ENCODE results near the gene CEP295NL.
"Not testable (repeated sequence)": the region's sequence is repeated elsewhere in the genome, so short reads cannot be mapped to it uniquely, and the experiment has no call there.

CEP295NL gene

GRCh38 chr17:78905541-78905940 is 2.5 kb upstream of the CEP295NL start:
- no peak for DNase-seq (ENCODE audit: low read depth in 1 of 2, low spot score in 1 of 2)

- DNase-seq (ENCODE audit: low read depth in 1 of 2, low spot score in 1 of 2): no peak
Observed at GRCh38 chr17:78905116-78905515, 2.1 kb upstream of the CEP295NL start.

GRCh38 chr17:78904371-78904770 is 1.4 kb upstream of the CEP295NL start:
- no peak for DNase-seq (ENCODE audit: low read depth in 1 of 2, low spot score in 1 of 2)

GRCh38 chr17:78902231-78902630 is 770 bp downstream of the CEP295NL start:
- DNase-seq (ENCODE audit: low read depth in 1 of 2, low spot score in 1 of 2): not testable (repeated sequence)

- DNase-seq (ENCODE audit: low read depth in 1 of 2, low spot score in 1 of 2): no peak
Observed at GRCh38 chr17:78901806-78902205, 1.2 kb downstream of the CEP295NL start.

- no peak for DNase-seq (ENCODE audit: low read depth in 1 of 2, low spot score in 1 of 2)
Observed at GRCh38 chr17:78900816-78901215, 2.2 kb downstream of the CEP295NL start.

GRCh38 chr17:78899361-78900260 is 3.4 kb downstream of the CEP295NL start:
- DNase-seq (ENCODE audit: low read depth in 1 of 2, low spot score in 1 of 2): no peak

- DNase-seq (ENCODE audit: low read depth in 1 of 2, low spot score in 1 of 2): no peak
Observed at GRCh38 chr17:78898947-78899346, 4.1 kb downstream of the CEP295NL start.

GRCh38 chr17:78898075-78898836 is 4.7 kb downstream of the CEP295NL start:
- DNase-seq (ENCODE audit: low read depth in 1 of 2, low spot score in 1 of 2): no peak

- no peak for DNase-seq (ENCODE audit: low read depth in 1 of 2, low spot score in 1 of 2)
Observed at GRCh38 chr17:78897664-78898047, 5.3 kb downstream of the CEP295NL start.

GRCh38 chr17:78896834-78897663 is 6.0 kb downstream of the CEP295NL start:
- DNase-seq (ENCODE audit: low read depth in 1 of 2, low spot score in 1 of 2): no peak

- DNase-seq (ENCODE audit: low read depth in 1 of 2, low spot score in 1 of 2): no peak
Observed at GRCh38 chr17:78896091-78896833, 6.7 kb downstream of the CEP295NL start.

- DNase-seq (ENCODE audit: low read depth in 1 of 2, low spot score in 1 of 2): no peak
Observed at GRCh38 chr17:78895322-78895721, 7.7 kb downstream of the CEP295NL start.

- no peak for DNase-seq (ENCODE audit: low read depth in 1 of 2, low spot score in 1 of 2)
Observed at GRCh38 chr17:78893684-78894083, 9.3 kb downstream of the CEP295NL start.

GRCh38 chr17:78892936-78893379 is 10.0 kb downstream of the CEP295NL start:
- no peak for DNase-seq (ENCODE audit: low read depth in 1 of 2, low spot score in 1 of 2)

GRCh38 chr17:78892520-78892919 is 10.5 kb downstream of the CEP295NL start:
- no peak for DNase-seq (ENCODE audit: low read depth in 1 of 2, low spot score in 1 of 2)

- no peak for DNase-seq (ENCODE audit: low read depth in 1 of 2, low spot score in 1 of 2)
Observed at GRCh38 chr17:78892062-78892456, 10.9 kb downstream of the CEP295NL start.

- no peak for DNase-seq (ENCODE audit: low read depth in 1 of 2, low spot score in 1 of 2)
Observed at GRCh38 chr17:78891406-78892061, 11.5 kb downstream of the CEP295NL start.

- peak in 1 of 2 donors; percentile 13 for DNase-seq (ENCODE audit: low read depth in 1 of 2, low spot score in 1 of 2)
Observed at GRCh38 chr17:78890498-78890897, 12.5 kb downstream of the CEP295NL start.

GRCh38 chr17:78890096-78890495 is 12.9 kb downstream of the CEP295NL start:
- DNase-seq (ENCODE audit: low read depth in 1 of 2, low spot score in 1 of 2): not testable (repeated sequence)
